ENCODE results near the gene CAMK2D.

The CAMK2D gene

DNA sequence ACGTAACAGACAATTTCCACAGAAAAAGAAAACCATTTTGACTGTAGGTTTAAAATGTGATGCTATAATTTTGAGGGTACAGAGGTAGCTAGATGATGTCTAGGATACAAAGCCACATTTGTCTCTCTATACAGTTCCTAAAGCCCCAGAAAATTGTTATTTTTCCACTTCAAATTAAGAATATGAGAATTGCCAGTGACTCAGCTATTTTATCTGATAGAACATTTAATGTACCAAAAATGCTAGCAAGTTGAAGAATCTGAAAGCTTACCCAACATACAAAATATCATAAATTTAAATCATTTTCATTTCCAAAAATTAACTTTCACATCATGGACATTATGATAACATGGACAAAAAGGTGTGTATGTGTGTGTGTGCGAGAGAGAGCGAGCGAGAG is 148.0 kb downstream of the CAMK2D start:
- Histone ChIP-seq H3K27ac (ENCODE audit: low read length) (no peak overlapping the region), H4K20me1 (ENCODE audit: insufficient read depth, low read length) (no peaks in the 10 kb centered on the region), H3K36me3 (replicated peaks; ENCODE audit: insufficient read depth, low read length) (no peaks in the 10 kb centered on the region), H3K79me2 (ENCODE audit: low read length) (no peaks in the 10 kb centered on the region), H3F3A (ENCODE audit: insufficient read depth, low read length) (no peaks in the 10 kb centered on the region), H2AFZ (ENCODE audit: low read length) (no peak overlapping the region), H3K27me3 (replicated peaks; ENCODE audit: insufficient read depth, low read length) (no peaks in the 10 kb centered on the region), H3K4me1 (ENCODE audit: low read length) (no peaks in the 10 kb centered on the region), H3K9ac (ENCODE audit: low read length) (no peak overlapping the region), H3K9me3 (replicated peaks; ENCODE audit: insufficient read depth, low read length) (no peaks in the 10 kb centered on the region), H3K4me2 (ENCODE audit: low read depth, low read length) (no peak overlapping the region), H3K4me3 (ENCODE audit: low read length) (no peak overlapping the region), H3K9me2 (replicated peaks; ENCODE audit: insufficient read depth, low read length) (no peaks in the 10 kb centered on the region)
- DNase-seq, result no peak
- TF ChIP-seq, protein P1, sequence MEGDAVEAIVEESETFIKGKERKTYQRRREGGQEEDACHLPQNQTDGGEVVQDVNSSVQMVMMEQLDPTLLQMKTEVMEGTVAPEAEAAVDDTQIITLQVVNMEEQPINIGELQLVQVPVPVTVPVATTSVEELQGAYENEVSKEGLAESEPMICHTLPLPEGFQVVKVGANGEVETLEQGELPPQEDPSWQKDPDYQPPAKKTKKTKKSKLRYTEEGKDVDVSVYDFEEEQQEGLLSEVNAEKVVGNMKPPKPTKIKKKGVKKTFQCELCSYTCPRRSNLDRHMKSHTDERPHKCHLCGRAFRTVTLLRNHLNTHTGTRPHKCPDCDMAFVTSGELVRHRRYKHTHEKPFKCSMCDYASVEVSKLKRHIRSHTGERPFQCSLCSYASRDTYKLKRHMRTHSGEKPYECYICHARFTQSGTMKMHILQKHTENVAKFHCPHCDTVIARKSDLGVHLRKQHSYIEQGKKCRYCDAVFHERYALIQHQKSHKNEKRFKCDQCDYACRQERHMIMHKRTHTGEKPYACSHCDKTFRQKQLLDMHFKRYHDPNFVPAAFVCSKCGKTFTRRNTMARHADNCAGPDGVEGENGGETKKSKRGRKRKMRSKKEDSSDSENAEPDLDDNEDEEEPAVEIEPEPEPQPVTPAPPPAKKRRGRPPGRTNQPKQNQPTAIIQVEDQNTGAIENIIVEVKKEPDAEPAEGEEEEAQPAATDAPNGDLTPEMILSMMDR (IDR thresholded peaks at IDR 0.05; ENCODE audit: low read length), result no peak
- TF ChIP-seq EZH2 (optimal IDR thresholded peaks at IDR 0.05; ENCODE audit: low read depth, low read length) (no peak), EZH2phosphoT487 (IDR thresholded peaks at IDR 0.05; ENCODE audit: low read length) (no peak)

GRCh38 chr4:113610537-113610936 is 151.0 kb downstream of the CAMK2D start:
- no peaks in the 10 kb centered on the region for H3K9me2 ChIP-seq (replicated peaks; ENCODE audit: insufficient read depth, low read length)
- DNase-seq, result no peak
- no peaks in the 10 kb centered on the region for H3K36me3 ChIP-seq (replicated peaks; ENCODE audit: insufficient read depth, low read length)
- no peaks in the 10 kb centered on the region for H3K79me2 ChIP-seq (ENCODE audit: low read length)
- H3K4me1 ChIP-seq (ENCODE audit: low read length), result no peaks in the 10 kb centered on the region
- no peak overlapping the region for H2AFZ ChIP-seq (ENCODE audit: low read length)
- TF ChIP-seq EZH2phosphoT487 (IDR thresholded peaks at IDR 0.05; ENCODE audit: low read length), result no peak
- TF ChIP-seq EZH2 (optimal IDR thresholded peaks at IDR 0.05; ENCODE audit: low read depth, low read length), result no peak
- TF ChIP-seq, protein P1 (IDR thresholded peaks at IDR 0.05; ENCODE audit: low read length), result no peak
- H3F3A ChIP-seq (ENCODE audit: insufficient read depth, low read length), result no peaks in the 10 kb centered on the region
- no peaks in the 10 kb centered on the region for H3K9me3 ChIP-seq (replicated peaks; ENCODE audit: insufficient read depth, low read length)
- H3K27me3 ChIP-seq (replicated peaks; ENCODE audit: insufficient read depth, low read length), result no peaks in the 10 kb centered on the region
- no peaks in the 10 kb centered on the region for H4K20me1 ChIP-seq (ENCODE audit: insufficient read depth, low read length)
- H3K4me3 ChIP-seq (ENCODE audit: low read length), result no peak overlapping the region
- H3K4me2 ChIP-seq (ENCODE audit: low read depth, low read length), result no peak overlapping the region
- no peak overlapping the region for H3K9ac ChIP-seq (ENCODE audit: low read length)
- H3K27ac ChIP-seq (ENCODE audit: low read length), result no peak overlapping the region

DNA sequence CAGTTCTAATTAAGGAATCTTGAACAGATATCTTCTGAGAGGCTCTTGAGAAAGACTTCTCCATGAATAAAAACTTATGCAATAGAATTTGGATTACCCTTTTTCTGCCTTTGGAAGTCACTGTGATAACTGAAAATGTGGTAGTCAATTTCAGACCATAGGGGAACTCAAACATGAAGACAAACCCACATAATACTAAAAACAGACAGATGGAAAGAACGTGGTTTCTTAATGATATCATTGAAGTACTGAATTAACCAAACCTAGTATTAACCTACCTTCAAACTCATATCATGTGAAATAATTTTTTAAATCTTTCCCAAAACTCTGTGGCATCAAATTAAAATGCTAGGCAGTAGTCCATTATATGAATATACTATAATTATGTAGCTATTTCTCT is 153.5 kb downstream of the CAMK2D start:
- H3K27ac ChIP-seq (ENCODE audit: low read length), result no peak overlapping the region
- H3K4me2 ChIP-seq (ENCODE audit: low read depth, low read length), result no peak overlapping the region

More for the DNA sequence above, 153.5 kb downstream of the CAMK2D start:
- H3K79me2 ChIP-seq (ENCODE audit: low read length), result no peaks in the 10 kb centered on the region
- H3K4me3 ChIP-seq (ENCODE audit: low read length), result no peak overlapping the region
- TF ChIP-seq EZH2 (optimal IDR thresholded peaks at IDR 0.05; ENCODE audit: low read depth, low read length) (no peak), EZH2phosphoT487 (IDR thresholded peaks at IDR 0.05; ENCODE audit: low read length) (no peak)
- TF ChIP-seq, protein P1 (IDR thresholded peaks at IDR 0.05; ENCODE audit: low read length), result no peak
- no peaks in the 10 kb centered on the region for H3K9me2 ChIP-seq (replicated peaks; ENCODE audit: insufficient read depth, low read length)
- H3K4me1 ChIP-seq (ENCODE audit: low read length), result no peaks in the 10 kb centered on the region
- H3F3A ChIP-seq (ENCODE audit: insufficient read depth, low read length), result no peaks in the 10 kb centered on the region
- no peak overlapping the region for H3K9ac ChIP-seq (ENCODE audit: low read length)
- no peak for DNase-seq
- no peak overlapping the region for H2AFZ ChIP-seq (ENCODE audit: low read length)
- no peaks in the 10 kb centered on the region for H3K9me3 ChIP-seq (replicated peaks; ENCODE audit: insufficient read depth, low read length)
- no peaks in the 10 kb centered on the region for H4K20me1 ChIP-seq (ENCODE audit: insufficient read depth, low read length)
- no peaks in the 10 kb centered on the region for H3K27me3 ChIP-seq (replicated peaks; ENCODE audit: insufficient read depth, low read length)
- H3K36me3 ChIP-seq (replicated peaks; ENCODE audit: insufficient read depth, low read length), result no peaks in the 10 kb centered on the region
